Thoracic aorta (tissue), 2 donors: Measurements from ENCODE around the gene PRND. TPM values are rescaled to one million over a fixed set of nuclear protein-coding genes. Genes with fewer than 3 reads are reported as not detected.

Experiments used
- ATAC-seq: fragments of 150-250 bp; one replicate; pipeline ENCODE4 v1.8.0; 2017; ENCODE audit warnings: low read depth; ENCODE audit not compliant: insufficient number of reproducible peaks, low FRiP score
- DNase-seq: peaks from one replicate; pipeline ENCODE4 v3.0.0-alpha.2; 2020; ENCODE audit warnings: low spot score
- H3K27ac ChIP-seq, 2 donors: fragments of 200-600 bp; sonication (generic); 1 replicate in 1 of 2; 2 replicates in 1 of 2; pipeline ENCODE4 v1.5.1; 2016; ENCODE audit warnings: mild to moderate bottlenecking in 2 of 2, moderate library complexity in 2 of 2
- H3K27me3 ChIP-seq: fragments of 200-600 bp; sonication (generic); replicated peaks from 2 replicates; pipeline ENCODE4 v1.6.0; 2016; ENCODE audit warnings: mild to moderate bottlenecking; ENCODE audit not compliant: insufficient read depth
- H3K36me3 ChIP-seq: fragments of 200-600 bp; sonication (generic); one replicate; pipeline ENCODE4 v1.5.1; 2016
- H3K4me1 ChIP-seq, 2 donors: fragments of 200-600 bp; sonication (generic); 1 replicate in 1 of 2; 2 replicates in 1 of 2; pipeline versions ENCODE4 v1.5.1 to v1.6.0; 2016; ENCODE audit warnings: low read depth in 2 of 2, mild to moderate bottlenecking in 1 of 2; ENCODE audit not compliant: control insufficient read depth in 1 of 2
- H3K4me3 ChIP-seq: fragments of 200-600 bp; sonication (generic); 2 replicates; pipeline ENCODE4 v1.5.1; 2016; ENCODE audit warnings: mild to moderate bottlenecking
- H3K9me3 ChIP-seq: fragments of 200-600 bp; sonication (generic); 2 replicates; pipeline ENCODE4 v1.5.1; 2016
- total RNA-seq, 2 donors: library from RNA; depleted of rRNA; stranded (reverse); fragments of >200 nt; gene quantifications; one replicate each; pipeline versions ENCODE4 v1.1.0 to v1.2.3, GENCODE V29; 2016
- TF ChIP-seq, protein P1 (sequence below): fragments of 200-600 bp; sonication (generic); IDR thresholded peaks from one replicate; pipeline ENCODE4 v1.5.1; 2019; ENCODE audit warnings: antibody characterized with exemption

The PRND gene, protein sequence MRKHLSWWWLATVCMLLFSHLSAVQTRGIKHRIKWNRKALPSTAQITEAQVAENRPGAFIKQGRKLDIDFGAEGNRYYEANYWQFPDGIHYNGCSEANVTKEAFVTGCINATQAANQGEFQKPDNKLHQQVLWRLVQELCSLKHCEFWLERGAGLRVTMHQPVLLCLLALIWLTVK
- total RNA-seq, result not detected

DNA sequence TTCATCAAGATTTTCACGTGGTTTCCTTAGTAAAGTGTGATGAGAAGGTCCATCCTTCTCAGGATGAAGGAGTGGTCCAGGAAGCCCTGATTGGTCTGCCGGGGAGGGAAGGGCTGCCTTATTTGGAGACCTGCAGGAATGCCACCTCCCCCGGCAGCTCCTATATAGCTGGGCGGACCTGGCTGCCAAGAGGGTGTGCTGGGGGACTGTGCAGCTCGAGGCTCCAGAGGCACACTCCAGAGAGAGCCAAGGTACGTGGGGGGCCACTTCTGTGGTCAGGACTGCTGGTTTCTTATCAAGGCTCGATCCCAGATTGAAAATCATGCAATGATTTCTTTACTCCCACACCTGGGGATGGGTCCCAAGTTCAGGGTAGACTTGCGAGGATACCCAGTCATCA is at the start of gene PRND:
Gene PRND, plus strand, starts transcription at position 191 of the 400 bp plus-strand sequence. CDS start 2,643 bp downstream, outside the sequence.
- no peaks in the 10 kb centered on the region for H3K9me3 ChIP-seq
- H3K4me1 ChIP-seq, result peaks cover 0 to 3% of the 10 kb centered on the region in 2 donors
- no peak for ATAC-seq
- H3K27me3 ChIP-seq, result no peaks in the 10 kb centered on the region
- no peaks in the 10 kb centered on the region for H3K36me3 ChIP-seq
- TF ChIP-seq, protein P1, sequence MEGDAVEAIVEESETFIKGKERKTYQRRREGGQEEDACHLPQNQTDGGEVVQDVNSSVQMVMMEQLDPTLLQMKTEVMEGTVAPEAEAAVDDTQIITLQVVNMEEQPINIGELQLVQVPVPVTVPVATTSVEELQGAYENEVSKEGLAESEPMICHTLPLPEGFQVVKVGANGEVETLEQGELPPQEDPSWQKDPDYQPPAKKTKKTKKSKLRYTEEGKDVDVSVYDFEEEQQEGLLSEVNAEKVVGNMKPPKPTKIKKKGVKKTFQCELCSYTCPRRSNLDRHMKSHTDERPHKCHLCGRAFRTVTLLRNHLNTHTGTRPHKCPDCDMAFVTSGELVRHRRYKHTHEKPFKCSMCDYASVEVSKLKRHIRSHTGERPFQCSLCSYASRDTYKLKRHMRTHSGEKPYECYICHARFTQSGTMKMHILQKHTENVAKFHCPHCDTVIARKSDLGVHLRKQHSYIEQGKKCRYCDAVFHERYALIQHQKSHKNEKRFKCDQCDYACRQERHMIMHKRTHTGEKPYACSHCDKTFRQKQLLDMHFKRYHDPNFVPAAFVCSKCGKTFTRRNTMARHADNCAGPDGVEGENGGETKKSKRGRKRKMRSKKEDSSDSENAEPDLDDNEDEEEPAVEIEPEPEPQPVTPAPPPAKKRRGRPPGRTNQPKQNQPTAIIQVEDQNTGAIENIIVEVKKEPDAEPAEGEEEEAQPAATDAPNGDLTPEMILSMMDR, result no peak
- H3K4me3 ChIP-seq, result no peak within 1 kb of the TSS
- no peak for DNase-seq
- no peak within 1 kb of the TSS for H3K27ac ChIP-seq

GRCh38 chr20:4672948-4673347 is 48.8 kb upstream of the PRND start:
- Histone ChIP-seq H3K4me1 (no peaks in the 10 kb centered on the region), H3K9me3 (no peaks in the 10 kb centered on the region), H3K27me3 (no peaks in the 10 kb centered on the region), H3K36me3 (no peaks in the 10 kb centered on the region), H3K4me3 (no peak overlapping the region), H3K27ac (no peak overlapping the region)
- TF ChIP-seq, protein P1, result no peak
- ATAC-seq (no peak), DNase-seq (no peak)

- H3K4me1 ChIP-seq, result no peaks in the 10 kb centered on the region
- no peak overlapping the region for H3K4me3 ChIP-seq
- no peak overlapping the region for H3K27ac ChIP-seq
- no peaks in the 10 kb centered on the region for H3K27me3 ChIP-seq
- TF ChIP-seq, protein P1, result no peak
- DNase-seq, result no peak
- no peak for ATAC-seq
- H3K36me3 ChIP-seq, result no peaks in the 10 kb centered on the region
- no peaks in the 10 kb centered on the region for H3K9me3 ChIP-seq
Observed at GRCh38 chr20:4673371-4674001, 48.2 kb upstream of the PRND start.

DNA sequence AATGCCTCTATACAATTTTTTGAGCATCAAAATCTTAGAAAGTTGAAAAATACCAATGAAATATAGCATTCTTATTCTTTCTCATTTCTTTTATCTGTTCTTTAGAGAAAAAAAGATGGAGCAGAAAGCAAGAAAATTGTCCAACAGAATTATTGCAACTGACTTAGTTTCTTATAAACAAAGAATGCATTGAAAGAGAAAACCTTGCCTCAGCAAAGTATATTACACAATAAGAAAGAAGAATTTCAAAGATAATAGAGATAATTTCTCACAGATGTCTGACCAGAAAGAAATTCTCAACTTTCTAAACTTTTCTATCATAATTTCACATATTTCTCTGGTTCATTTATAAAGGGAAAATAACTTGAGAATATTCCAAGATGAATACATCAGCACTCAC is 47.0 kb upstream of the PRND start:
- H3K9me3 ChIP-seq, result no peaks in the 10 kb centered on the region
- H3K27me3 ChIP-seq, result no peaks in the 10 kb centered on the region
- H3K4me3 ChIP-seq, result no peak overlapping the region
- no peaks in the 10 kb centered on the region for H3K4me1 ChIP-seq
- TF ChIP-seq, protein P1, result no peak
- no peak overlapping the region for H3K27ac ChIP-seq
- DNase-seq (no peak), ATAC-seq (no peak)
- no peaks in the 10 kb centered on the region for H3K36me3 ChIP-seq

DNA sequence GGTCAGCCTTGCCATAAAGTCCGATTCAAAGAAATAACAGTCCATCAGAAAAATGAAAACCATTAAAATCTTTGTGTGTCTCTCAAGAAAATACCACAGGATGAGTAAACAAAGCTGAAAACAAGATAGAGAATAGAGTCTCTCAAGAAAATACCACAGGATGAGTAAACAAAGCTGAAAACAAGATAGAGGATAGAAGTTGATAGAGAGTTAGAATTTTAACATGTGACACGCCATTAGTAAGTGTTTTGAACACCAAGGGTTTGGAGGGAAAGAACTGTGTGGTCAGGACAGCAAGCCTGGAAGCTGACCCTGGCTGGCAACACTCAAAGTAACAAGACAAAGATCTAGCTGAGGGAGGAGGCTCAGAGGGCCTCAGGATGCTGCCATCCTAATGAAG is 43.9 kb upstream of the PRND start:
- no peaks in the 10 kb centered on the region for H3K36me3 ChIP-seq
- no peaks in the 10 kb centered on the region for H3K9me3 ChIP-seq
- H3K4me3 ChIP-seq, result no peak overlapping the region
- H3K27me3 ChIP-seq, result no peaks in the 10 kb centered on the region
- no peaks in the 10 kb centered on the region for H3K4me1 ChIP-seq
- no peak overlapping the region for H3K27ac ChIP-seq
- TF ChIP-seq, protein P1, result no peak
- DNase-seq, result no peak
- no peak for ATAC-seq
